ENCODE results near the gene TMEM203.

The TMEM203 gene

GRCh38 chr9:137250329-137251193, 45.1 kb upstream of the TMEM203 start:
- peak overlapping the region; percentile 58 for H3K27ac ChIP-seq
- TF ChIP-seq CTCF (IDR thresholded peaks at IDR 0.05) (no peak), ZFX (IDR thresholded peaks at IDR 0.05; ENCODE audit: borderline replicate concordance) (no peak)

- no peak for TF ChIP-seq CTCF (IDR thresholded peaks at IDR 0.05)
- TF ChIP-seq ZFX (IDR thresholded peaks at IDR 0.05; ENCODE audit: borderline replicate concordance): no peak
- H3K27ac ChIP-seq: no peak overlapping the region
Observed at GRCh38 chr9:137247916-137248175, 42.4 kb upstream of the TMEM203 start.

- TF ChIP-seq CTCF (IDR thresholded peaks at IDR 0.05) (no peak), ZFX (IDR thresholded peaks at IDR 0.05; ENCODE audit: borderline replicate concordance) (no peak)
Observed at GRCh38 chr9:137247135-137247915, 41.9 kb upstream of the TMEM203 start.

GRCh38 chr9:137245450-137246421, 40.3 kb upstream of the TMEM203 start:
- 0 out of 2 replicates have a peak overlapping the region, but pooled peaks have one; percentile 97 for H3K27ac ChIP-seq
- TF ChIP-seq ZFX (IDR thresholded peaks at IDR 0.05; ENCODE audit: borderline replicate concordance) (no peak), CTCF (IDR thresholded peaks at IDR 0.05) (no peak)

More at GRCh38 chr9:137247135-137247915, 41.9 kb upstream of the TMEM203 start:
- H3K27ac ChIP-seq: no peak overlapping the region

GRCh38 chr9:137244486-137245449, 39.3 kb upstream of the TMEM203 start:
- peak overlapping the region; percentile 97 for H3K27ac ChIP-seq
- no peak for TF ChIP-seq CTCF (IDR thresholded peaks at IDR 0.05)
- TF ChIP-seq ZFX (IDR thresholded peaks at IDR 0.05; ENCODE audit: borderline replicate concordance): no peak

All from 22Rv1 (cell line).